Activated T-cell treated with anti-CD3 and anti-CD28 coated beads for 4 hours (primary cell): ENCODE measurements around the gene PPP1R14C.

ENCODE experiments used
- DNase-seq: peaks from one replicate; pipeline ENCODE4 v3.0.0-alpha.2; 2020

The PPP1R14C gene

GRCh38 chr6:150227281-150227680, 84.4 kb downstream of the PPP1R14C start:
- no peak for DNase-seq

GRCh38 chr6:150228072-150228733, 85.4 kb downstream of the PPP1R14C start:
- DNase-seq, result no peak

- DNase-seq, result no peak
These were observed 86.8 kb downstream of the PPP1R14C start for GRCh38 chr6:150229436-150230163.

GRCh38 chr6:150230164-150230561, 87.3 kb downstream of the PPP1R14C start:
- no peak for DNase-seq

- no peak for DNase-seq
These were observed 88.1 kb downstream of the PPP1R14C start for GRCh38 chr6:150230832-150231524.

GRCh38 chr6:150231525-150231850, 88.6 kb downstream of the PPP1R14C start:
- no peak for DNase-seq

- no peak for DNase-seq
These were observed 91.0 kb downstream of the PPP1R14C start for GRCh38 chr6:150233843-150234269.

GRCh38 chr6:150235218-150235617, 92.4 kb downstream of the PPP1R14C start:
- no peak for DNase-seq

- no peak for DNase-seq
These were observed 93.3 kb downstream of the PPP1R14C start for GRCh38 chr6:150236114-150236513.

GRCh38 chr6:150236544-150236943, 93.7 kb downstream of the PPP1R14C start:
- no peak for DNase-seq

GRCh38 chr6:150237626-150238025, 94.8 kb downstream of the PPP1R14C start:
- DNase-seq, result no peak

- no peak for DNase-seq
These were observed 95.5 kb downstream of the PPP1R14C start for GRCh38 chr6:150238336-150238741.

- no peak for DNase-seq
These were observed 96.1 kb downstream of the PPP1R14C start for GRCh38 chr6:150238846-150239407.

GRCh38 chr6:150241756-150242155, 98.9 kb downstream of the PPP1R14C start:
- peak; percentile 15 for DNase-seq

- DNase-seq, result no peak
These were observed 100.9 kb downstream of the PPP1R14C start for GRCh38 chr6:150243620-150244314.

GRCh38 chr6:150245148-150245935, 102.5 kb downstream of the PPP1R14C start:
- no peak for DNase-seq

- no peak for DNase-seq
These were observed 105.0 kb downstream of the PPP1R14C start for GRCh38 chr6:150247803-150248202.

GRCh38 chr6:150248300-150248699, 105.5 kb downstream of the PPP1R14C start:
- DNase-seq, result no peak

- no peak for DNase-seq
These were observed 106.4 kb downstream of the PPP1R14C start for GRCh38 chr6:150249261-150249660.

GRCh38 chr6:150250826-150251225, 108.0 kb downstream of the PPP1R14C start:
- no peak for DNase-seq

GRCh38 chr6:150251566-150252186, 108.8 kb downstream of the PPP1R14C start:
- DNase-seq, result no peak
